Body of pancreas (tissue), 4 donors: Measurements from ENCODE around the gene PUM2.

ENCODE experiments used
- POLR2A ChIP-seq, 3 donors: fragments of 450-650 bp; IDR thresholded peaks; one replicate each; pipeline ENCODE4 v1.6.1; 2016; ENCODE audit warnings: antibody characterized with exemption in 3 of 3, mild to moderate bottlenecking in 2 of 3
- TF ChIP-seq, protein P1 (sequence below), 7 experiments: fragments of 450-650 bp in 4 of 7; fragments of 200-600 bp in 3 of 7; sonication (generic) in 3 of 7; IDR thresholded peaks; one replicate each; pipeline ENCODE4 v1.5.1; 2016 to 2019; ENCODE audit warnings: antibody characterized with exemption in 7 of 7

DNA sequence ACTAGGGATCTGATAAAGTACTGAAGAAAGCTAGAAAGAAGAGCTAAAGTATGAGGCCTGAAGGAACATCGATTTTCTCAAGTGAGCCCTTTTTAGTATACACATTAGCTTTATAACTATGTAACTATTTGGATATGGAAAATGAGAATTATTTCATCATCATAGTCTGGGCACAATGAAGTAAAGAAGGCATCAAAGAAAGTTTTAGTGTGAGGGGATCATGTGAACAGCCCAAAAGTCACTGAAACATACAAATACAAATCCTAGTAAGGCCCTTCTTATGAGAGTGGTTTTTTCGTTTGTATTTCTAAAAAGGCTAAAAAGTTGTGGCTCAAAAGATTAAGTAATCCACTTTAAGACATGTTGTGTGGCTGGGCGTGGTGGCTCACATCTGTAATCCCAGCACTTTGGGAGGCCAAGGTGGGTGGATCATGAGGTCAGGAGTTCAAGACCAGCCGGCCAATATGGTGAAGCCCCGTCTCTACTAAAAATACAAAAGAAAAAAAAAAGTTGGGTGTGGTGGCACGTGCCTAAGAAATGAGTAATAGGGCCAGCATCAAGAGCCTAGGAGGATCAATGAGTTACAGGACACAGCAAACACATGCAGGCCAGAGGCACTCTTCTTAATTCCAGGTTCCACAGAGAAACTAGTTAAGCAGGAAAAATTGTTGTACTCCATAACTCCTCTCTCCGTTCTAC, 61.9 kb downstream of the PUM2 start:
- TF ChIP-seq POLR2A (IDR thresholded peaks at IDR 0.05): no peak
- TF ChIP-seq, protein P1, sequence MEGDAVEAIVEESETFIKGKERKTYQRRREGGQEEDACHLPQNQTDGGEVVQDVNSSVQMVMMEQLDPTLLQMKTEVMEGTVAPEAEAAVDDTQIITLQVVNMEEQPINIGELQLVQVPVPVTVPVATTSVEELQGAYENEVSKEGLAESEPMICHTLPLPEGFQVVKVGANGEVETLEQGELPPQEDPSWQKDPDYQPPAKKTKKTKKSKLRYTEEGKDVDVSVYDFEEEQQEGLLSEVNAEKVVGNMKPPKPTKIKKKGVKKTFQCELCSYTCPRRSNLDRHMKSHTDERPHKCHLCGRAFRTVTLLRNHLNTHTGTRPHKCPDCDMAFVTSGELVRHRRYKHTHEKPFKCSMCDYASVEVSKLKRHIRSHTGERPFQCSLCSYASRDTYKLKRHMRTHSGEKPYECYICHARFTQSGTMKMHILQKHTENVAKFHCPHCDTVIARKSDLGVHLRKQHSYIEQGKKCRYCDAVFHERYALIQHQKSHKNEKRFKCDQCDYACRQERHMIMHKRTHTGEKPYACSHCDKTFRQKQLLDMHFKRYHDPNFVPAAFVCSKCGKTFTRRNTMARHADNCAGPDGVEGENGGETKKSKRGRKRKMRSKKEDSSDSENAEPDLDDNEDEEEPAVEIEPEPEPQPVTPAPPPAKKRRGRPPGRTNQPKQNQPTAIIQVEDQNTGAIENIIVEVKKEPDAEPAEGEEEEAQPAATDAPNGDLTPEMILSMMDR (IDR thresholded peaks at IDR 0.05): no peak
